GM18951 (cell line): Measurements from ENCODE around the gene TLL2.

ENCODE experiments used
- POLR2A ChIP-seq: IDR thresholded peaks from 4 replicates; pipeline ENCODE4 v1.6.1; 2011; ENCODE audit warnings: mild to moderate bottlenecking; ENCODE audit not compliant: insufficient read length, insufficient read depth; ENCODE audit errors: extremely low read depth
- in situ Hi-C: fragments of 300-500 bp; cut with MboI; formaldehyde crosslinking; loops from one replicate; pipeline ENCODE4 v1.12.0; 2022; ENCODE audit warnings: low sequenced_read_pairs, mixed read lengths, inconsistent platforms; ENCODE audit not compliant: unreplicated experiment

The TLL2 gene

GRCh38 chr10:96500050-96500449 lies 13.7 kb downstream of the TLL2 start:
- in situ Hi-C loops = no loop called here
- TF ChIP-seq POLR2A = no peak

- TF ChIP-seq POLR2A = no peak
- in situ Hi-C loops = no loop called here
Measured at GRCh38 chr10:96497391-96497790, 16.3 kb downstream of the TLL2 start.

- no peak for TF ChIP-seq POLR2A
- in situ Hi-C loops = no loop called here
Measured at GRCh38 chr10:96496281-96496925, 17.3 kb downstream of the TLL2 start.

- in situ Hi-C loops = no loop called here
- no peak for TF ChIP-seq POLR2A
Measured at GRCh38 chr10:96495544-96495943, 18.2 kb downstream of the TLL2 start.

- no peak for TF ChIP-seq POLR2A
- in situ Hi-C loops = no loop called here
Measured at GRCh38 chr10:96494694-96495093, 19.0 kb downstream of the TLL2 start.

GRCh38 chr10:96493871-96494525 lies 19.7 kb downstream of the TLL2 start:
- in situ Hi-C loops = no loop called here
- TF ChIP-seq POLR2A = no peak

- TF ChIP-seq POLR2A = no peak
- in situ Hi-C loops = no loop called here
Measured at GRCh38 chr10:96493254-96493653, 20.5 kb downstream of the TLL2 start.

- in situ Hi-C loops = no loop called here
- no peak for TF ChIP-seq POLR2A
Measured at GRCh38 chr10:96491303-96491702, 22.4 kb downstream of the TLL2 start.

- no peak for TF ChIP-seq POLR2A
- in situ Hi-C loops = no loop called here
Measured at GRCh38 chr10:96488161-96488935, 25.4 kb downstream of the TLL2 start.

- no peak for TF ChIP-seq POLR2A
- in situ Hi-C loops = no loop called here
Measured at GRCh38 chr10:96482815-96483588, 30.7 kb downstream of the TLL2 start.

GRCh38 chr10:96478355-96478754 lies 35.4 kb downstream of the TLL2 start:
- in situ Hi-C loops = no loop called here
- no peak for TF ChIP-seq POLR2A

GRCh38 chr10:96473866-96474265 lies 39.9 kb downstream of the TLL2 start:
- no peak for TF ChIP-seq POLR2A

GRCh38 chr10:96470116-96470743 lies 43.5 kb downstream of the TLL2 start:
- in situ Hi-C loops = no loop called here
- TF ChIP-seq POLR2A = no peak

More at GRCh38 chr10:96473866-96474265, 39.9 kb downstream of the TLL2 start:
- in situ Hi-C loops = no loop called here
